H4 (cell line): ENCODE measurements around the gene COQ9. TPM values are rescaled to one million over a fixed set of nuclear protein-coding genes. Genes with fewer than 3 reads are reported as not detected.

Source experiments
- DNase-seq: peaks from one replicate; pipeline ENCODE4 v3.0.0-alpha.2; 2015; ENCODE audit warnings: low spot score
- total RNA-seq: library from RNA; depleted of rRNA; stranded (reverse); fragments of >200 nt; shearing (Covaris generic); gene quantifications from 2 replicates; pipeline ENCODE4 v1.2.3, GENCODE V29; 2014; rRNA removed

Gene COQ9
- total RNA-seq, 1 experiment from 2014 or later: 76.9 TPM

DNA sequence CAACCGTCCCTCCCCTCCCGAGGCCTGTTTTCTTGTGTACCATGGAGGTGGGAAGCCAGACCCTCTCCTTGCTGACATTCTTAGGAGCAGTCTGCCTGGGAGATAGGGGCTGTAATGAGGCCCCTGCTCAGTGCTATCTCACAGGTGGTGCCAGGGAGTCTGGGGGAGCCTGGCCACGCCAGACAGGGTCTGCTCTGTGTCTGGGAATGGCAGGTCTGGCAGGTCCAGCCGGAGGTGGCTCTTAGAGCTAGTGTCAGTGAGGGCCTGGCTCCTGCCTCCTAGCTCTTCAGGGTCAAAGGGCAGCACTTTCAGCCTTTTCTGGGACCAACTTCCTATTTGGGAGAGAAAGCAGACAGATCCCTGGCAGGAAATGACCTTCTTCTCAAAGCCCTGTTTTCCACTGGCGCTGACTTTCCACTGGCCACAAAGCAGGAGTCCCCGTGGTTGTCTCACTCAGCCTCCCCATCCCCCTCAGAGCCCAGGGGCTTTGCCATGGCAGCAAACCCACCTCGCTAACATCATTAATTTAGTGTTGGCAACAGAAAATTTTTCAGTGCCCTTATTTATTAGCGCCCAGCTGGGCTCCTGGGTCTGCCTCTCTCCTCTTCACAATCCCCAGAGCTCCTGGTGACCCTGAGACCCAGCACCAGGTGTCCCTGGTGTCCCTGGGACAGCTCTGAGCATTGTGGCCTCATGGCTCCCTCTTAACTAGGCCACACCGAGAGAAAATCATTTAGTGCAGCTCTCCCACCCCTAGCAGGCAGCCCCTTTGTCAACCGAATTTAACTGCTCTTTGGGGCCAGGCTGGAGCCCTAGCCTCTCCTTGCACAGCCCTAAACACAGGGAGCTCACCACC lies 63.0 kb downstream of the COQ9 start:
- DNase-seq: no peak

Other genes starting within 250 kb of the COQ9 start
- gene ARL2BP, start 202.2 kb upstream of the COQ9 start, total RNA-seq: 98.4 and 100 TPM in 2 replicates
- gene PLLP, start 162.8 kb upstream of the COQ9 start, total RNA-seq: 0.17 TPM in 1 of 2 replicates, not detected in the other
- not detected in 2 replicates for gene CCL22, start 88.7 kb upstream of the COQ9 start, total RNA-seq
- gene CX3CL1, start 75.0 kb upstream of the COQ9 start, total RNA-seq: 0.70 and 0.85 TPM in 2 replicates
- gene CCL17, start 42.7 kb upstream of the COQ9 start, total RNA-seq: not detected in 2 replicates
- 88.4 and 96.4 TPM in 2 replicates for gene CIAPIN1, start 94 bp upstream of the COQ9 start, total RNA-seq
- 201 and 244 TPM in 2 replicates for gene POLR2C, start 15.2 kb downstream of the COQ9 start, total RNA-seq
- gene DOK4, start 39.0 kb downstream of the COQ9 start, total RNA-seq: 15.5 and 25.4 TPM in 2 replicates
- 5.8 and 10.2 TPM in 2 replicates for gene CCDC102A, start 89.1 kb downstream of the COQ9 start, total RNA-seq
- not detected in 2 replicates for gene ADGRG5, start 95.2 kb downstream of the COQ9 start, total RNA-seq
- gene ADGRG1, start 181.2 kb downstream of the COQ9 start, total RNA-seq: 1.2 and 1.3 TPM in 2 replicates
- not detected in 2 replicates for gene ADGRG3, start 220.8 kb downstream of the COQ9 start, total RNA-seq
- 0.02 TPM in 1 of 2 replicates, not detected in the other for gene DRC7, start 247.3 kb downstream of the COQ9 start, total RNA-seq